C4-2B (cell line): ENCODE measurements around the gene MRPL47.

Experiments used
- H3K27ac ChIP-seq: fragments of 450-650 bp; 2 replicates; pipeline ENCODE4 v1.5.1; 2017
- ZFX ChIP-seq: fragments of 450-650 bp; IDR thresholded peaks from 2 replicates; pipeline ENCODE4 v1.6.1; 2017
- TF ChIP-seq, protein P1 (sequence below): fragments of 450-650 bp; conservative IDR thresholded peaks from 2 replicates; pipeline ENCODE4 v1.5.1; 2017; ENCODE audit warnings: mild to moderate bottlenecking

MRPL47 gene

GRCh38 chr3:179608931-179609720 is 4.7 kb upstream of the MRPL47 start:
- no peak overlapping the region for H3K27ac ChIP-seq
- TF ChIP-seq ZFX: no peak
- TF ChIP-seq, protein P1, sequence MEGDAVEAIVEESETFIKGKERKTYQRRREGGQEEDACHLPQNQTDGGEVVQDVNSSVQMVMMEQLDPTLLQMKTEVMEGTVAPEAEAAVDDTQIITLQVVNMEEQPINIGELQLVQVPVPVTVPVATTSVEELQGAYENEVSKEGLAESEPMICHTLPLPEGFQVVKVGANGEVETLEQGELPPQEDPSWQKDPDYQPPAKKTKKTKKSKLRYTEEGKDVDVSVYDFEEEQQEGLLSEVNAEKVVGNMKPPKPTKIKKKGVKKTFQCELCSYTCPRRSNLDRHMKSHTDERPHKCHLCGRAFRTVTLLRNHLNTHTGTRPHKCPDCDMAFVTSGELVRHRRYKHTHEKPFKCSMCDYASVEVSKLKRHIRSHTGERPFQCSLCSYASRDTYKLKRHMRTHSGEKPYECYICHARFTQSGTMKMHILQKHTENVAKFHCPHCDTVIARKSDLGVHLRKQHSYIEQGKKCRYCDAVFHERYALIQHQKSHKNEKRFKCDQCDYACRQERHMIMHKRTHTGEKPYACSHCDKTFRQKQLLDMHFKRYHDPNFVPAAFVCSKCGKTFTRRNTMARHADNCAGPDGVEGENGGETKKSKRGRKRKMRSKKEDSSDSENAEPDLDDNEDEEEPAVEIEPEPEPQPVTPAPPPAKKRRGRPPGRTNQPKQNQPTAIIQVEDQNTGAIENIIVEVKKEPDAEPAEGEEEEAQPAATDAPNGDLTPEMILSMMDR: no peak

DNA sequence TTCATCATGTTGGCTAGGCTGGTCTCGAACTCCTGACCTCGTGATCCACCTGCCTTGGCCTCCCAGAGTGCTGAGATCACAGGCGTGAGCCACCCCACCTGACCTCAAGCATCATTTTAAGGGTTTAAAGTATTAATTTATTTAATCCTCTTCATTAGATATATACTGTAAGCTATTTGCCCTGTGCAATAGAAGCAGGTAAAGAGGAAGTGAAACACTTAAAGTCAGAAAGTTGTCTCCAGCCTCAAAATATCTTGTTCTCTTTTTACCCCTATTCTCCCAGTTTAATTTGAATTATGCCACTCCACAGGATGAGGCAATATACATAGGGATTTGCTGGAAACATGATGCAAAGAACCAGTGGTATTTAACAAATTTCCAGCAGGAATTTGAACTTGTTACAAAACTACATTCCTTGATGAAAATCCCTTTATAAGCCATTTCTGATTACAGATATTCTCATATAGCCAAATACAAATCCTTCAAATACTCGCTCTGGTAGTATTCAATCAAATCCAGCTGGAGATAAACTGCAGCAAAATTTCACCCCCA is 2.2 kb upstream of the MRPL47 start:
- no peak overlapping the region for H3K27ac ChIP-seq
- TF ChIP-seq ZFX: no peak
- TF ChIP-seq, protein P1: no peak

DNA sequence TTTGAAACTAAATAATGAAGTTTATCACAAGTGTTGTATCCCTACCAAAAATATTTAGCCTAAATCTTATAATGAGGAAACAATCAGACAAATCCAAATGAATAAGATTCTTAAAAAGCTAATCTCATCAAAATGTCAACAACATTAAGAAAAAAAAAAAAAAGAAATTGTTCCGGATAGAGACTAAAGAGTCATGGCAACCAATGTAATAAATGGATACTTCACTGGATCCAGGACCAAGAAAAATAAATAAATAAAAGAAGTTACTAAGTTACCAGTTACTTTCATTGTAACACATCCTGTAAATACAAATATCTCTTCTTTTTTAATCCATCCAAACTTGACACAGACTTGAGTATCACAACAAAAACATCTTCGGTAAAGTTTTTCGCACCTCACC is 607 bp downstream of the MRPL47 start:
- peak overlapping the region; percentile 93 for H3K27ac ChIP-seq
- TF ChIP-seq ZFX: no peak

DNA sequence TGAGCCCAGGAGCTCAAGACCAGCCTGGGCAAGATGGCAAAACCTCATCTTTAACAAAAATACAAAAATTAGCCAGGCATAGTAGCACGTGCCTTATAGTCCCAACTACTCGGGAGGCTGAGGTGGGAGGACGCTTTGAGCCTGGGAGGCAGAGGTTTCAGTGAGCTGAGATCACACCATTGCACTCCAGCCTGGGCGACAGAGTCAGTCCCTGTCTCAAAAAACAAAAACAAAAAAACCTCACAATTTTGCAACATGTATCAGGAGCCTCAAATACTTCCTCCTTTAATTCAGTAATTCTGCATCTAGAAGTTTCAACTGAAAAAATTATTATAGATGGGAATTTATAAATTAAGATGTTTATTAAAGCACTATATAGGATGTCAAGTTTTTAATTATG is 1.1 kb downstream of the MRPL47 start:
- peak overlapping the region; percentile 8; the same call in 1 of the 2 replicates for H3K27ac ChIP-seq
- TF ChIP-seq, protein P1: no peak
- TF ChIP-seq ZFX: no peak

GRCh38 chr3:179599531-179599930 is 4.9 kb downstream of the MRPL47 start:
- no peak overlapping the region for H3K27ac ChIP-seq

DNA sequence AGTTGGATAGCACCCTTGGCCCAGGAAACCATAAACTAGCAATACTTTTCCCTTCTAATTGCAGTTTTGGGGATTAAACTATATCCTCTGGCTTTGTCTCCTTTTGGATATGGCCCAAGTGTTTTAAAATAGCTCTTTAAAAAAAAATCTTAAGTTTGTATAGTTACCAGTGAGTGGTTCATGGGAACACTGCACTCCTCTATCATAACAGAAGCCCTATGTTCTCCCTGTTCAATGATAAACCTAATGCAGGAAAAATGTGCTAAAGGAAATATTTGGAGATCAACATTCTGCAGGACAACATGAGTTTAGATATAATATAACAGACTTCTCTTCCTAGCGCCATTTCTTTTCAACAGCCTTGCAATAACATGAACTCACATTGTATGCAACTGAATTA is 13.1 kb downstream of the MRPL47 start:
- TF ChIP-seq ZFX: no peak
- TF ChIP-seq, protein P1: no peak
- no peak overlapping the region for H3K27ac ChIP-seq

More at GRCh38 chr3:179599531-179599930, 4.9 kb downstream of the MRPL47 start:
- TF ChIP-seq, protein P1: no peak
- no peak for TF ChIP-seq ZFX

GRCh38 chr3:179590669-179591068 is 13.8 kb downstream of the MRPL47 start:
- TF ChIP-seq, protein P1: no peak
- TF ChIP-seq ZFX: no peak
- no peak overlapping the region for H3K27ac ChIP-seq

- H3K27ac ChIP-seq: no peak overlapping the region
- TF ChIP-seq, protein P1: no peak
- no peak for TF ChIP-seq ZFX
These were observed 15.3 kb downstream of the MRPL47 start for GRCh38 chr3:179589143-179589542.
